ENCODE measurements around the gene DNAI2.

DNAI2 gene

DNA sequence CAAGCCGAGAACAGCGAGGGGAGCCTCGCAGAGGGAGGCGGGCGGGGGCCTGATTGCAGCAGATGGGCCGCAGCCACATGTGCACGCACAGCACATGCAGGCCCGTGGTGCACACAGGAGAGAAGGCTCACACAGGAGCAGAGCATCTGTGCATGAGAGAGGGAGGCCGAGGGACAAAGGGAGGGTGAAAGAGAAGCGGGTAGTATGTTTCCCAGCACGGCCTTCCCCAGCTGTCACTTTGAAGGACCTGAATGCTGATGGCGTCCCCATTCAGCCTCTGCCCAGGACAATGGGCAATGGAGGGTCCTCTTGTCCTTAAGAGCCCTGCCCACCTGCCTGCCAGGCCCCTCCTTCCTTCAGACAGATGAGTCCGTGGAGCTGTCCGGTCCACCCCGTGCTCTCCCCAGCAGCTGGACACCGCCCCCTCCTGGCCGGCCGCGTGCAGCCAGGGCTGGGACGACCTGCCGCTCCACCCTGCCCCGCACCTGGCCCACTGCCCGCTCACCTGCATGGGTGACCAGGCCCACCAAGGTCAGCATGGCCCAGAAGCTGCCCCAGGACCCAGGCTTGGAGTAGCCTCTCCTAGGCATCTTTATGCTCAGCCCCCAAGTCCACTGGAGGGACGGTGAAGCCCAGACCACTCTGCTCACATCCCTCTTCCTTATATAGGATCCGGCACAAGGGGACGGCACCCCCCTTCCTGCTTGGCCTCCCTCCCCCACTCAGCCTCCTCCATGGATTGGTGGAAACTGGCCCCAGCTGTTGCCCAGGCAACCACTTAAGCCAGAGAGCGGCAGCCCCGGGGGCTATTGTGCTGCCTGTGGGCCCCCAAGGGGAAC, 87.4 kb downstream of the DNAI2 start, which contains the start of gene BTBD17:
Gene BTBD17 (minus strand): TSS at position 639 of the 839 bp plus-strand sequence. CDS start 49 bp downstream, at position 590.
- peak; percentile 38 to 49 for DNase-seq (ENCODE audit: low read depth in 2 of 2)
- TF ChIP-seq, protein P1, sequence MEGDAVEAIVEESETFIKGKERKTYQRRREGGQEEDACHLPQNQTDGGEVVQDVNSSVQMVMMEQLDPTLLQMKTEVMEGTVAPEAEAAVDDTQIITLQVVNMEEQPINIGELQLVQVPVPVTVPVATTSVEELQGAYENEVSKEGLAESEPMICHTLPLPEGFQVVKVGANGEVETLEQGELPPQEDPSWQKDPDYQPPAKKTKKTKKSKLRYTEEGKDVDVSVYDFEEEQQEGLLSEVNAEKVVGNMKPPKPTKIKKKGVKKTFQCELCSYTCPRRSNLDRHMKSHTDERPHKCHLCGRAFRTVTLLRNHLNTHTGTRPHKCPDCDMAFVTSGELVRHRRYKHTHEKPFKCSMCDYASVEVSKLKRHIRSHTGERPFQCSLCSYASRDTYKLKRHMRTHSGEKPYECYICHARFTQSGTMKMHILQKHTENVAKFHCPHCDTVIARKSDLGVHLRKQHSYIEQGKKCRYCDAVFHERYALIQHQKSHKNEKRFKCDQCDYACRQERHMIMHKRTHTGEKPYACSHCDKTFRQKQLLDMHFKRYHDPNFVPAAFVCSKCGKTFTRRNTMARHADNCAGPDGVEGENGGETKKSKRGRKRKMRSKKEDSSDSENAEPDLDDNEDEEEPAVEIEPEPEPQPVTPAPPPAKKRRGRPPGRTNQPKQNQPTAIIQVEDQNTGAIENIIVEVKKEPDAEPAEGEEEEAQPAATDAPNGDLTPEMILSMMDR (IDR thresholded peaks at IDR 0.05; ENCODE audit: low read depth, low read length) = peak; percentile 60

DNA sequence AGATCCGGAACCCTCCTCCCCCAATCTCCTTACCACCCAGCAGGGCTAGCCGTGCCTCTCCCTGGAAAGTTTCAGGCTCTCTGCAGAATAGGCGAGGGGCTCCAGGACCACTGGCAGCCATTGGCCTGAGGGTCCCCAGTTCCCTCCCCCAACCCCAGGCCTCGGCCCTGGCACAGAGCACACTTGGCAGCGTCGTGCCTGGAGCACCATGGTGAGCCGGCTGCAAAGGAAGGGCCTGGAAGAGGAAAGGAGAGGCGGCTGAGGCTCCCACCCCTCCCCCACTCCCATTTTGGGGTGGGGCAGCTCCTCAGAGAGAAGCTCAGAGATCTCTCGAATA, 88.0 kb downstream of the DNAI2 start:
- no peak for DNase-seq (ENCODE audit: low read depth in 2 of 2)
- no peak overlapping the region for H3K4me3 ChIP-seq (replicated peaks in 1 of 2; ENCODE audit: low read depth in 2 of 2, low read length in 2 of 2)
- TF ChIP-seq, protein P1 (IDR thresholded peaks at IDR 0.05; ENCODE audit: low read depth, low read length) = no peak

More for the DNA sequence above, 87.4 kb downstream of the DNAI2 start, which contains the start of gene BTBD17:
- no peak within 1 kb of the TSS for H3K4me3 ChIP-seq (replicated peaks in 1 of 2; ENCODE audit: low read depth in 2 of 2, low read length in 2 of 2)

DNA sequence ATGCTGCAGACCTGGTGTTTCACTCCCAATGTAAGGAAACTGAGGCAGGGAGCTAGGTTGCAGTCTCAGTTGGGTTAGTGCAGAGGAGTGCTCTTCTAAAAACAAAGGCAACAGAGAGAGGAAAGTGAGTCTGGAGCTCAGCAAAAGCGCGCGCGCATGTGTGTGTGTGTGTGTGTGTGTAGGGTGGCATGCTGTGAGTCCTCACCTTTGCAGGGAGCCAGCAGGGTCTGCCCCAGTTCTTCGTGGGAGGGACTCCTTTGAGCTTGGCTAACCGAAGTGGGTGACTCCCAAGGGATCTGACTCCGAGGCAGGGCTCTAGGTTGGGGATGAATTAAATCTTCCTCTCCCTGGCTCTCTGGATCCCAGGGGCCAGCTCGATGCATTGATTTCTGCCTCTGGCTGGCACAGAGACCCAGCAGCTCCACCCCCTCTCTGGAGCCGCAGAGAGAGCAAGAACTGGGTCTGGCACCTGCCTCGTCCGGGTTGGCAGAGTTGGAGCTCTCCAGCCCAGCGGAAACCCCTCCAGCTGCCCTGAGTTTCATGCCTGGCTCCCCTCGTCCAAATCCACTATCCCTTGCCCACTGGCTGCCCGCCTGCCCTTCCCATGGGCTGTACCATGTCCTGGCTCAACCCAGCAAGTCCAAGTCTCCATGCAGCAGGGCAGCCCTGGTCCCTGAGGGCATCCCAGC, 88.9 kb downstream of the DNAI2 start:
- TF ChIP-seq, protein P1 (IDR thresholded peaks at IDR 0.05; ENCODE audit: low read depth, low read length) = no peak
- H3K4me3 ChIP-seq (replicated peaks in 1 of 2; ENCODE audit: low read depth in 2 of 2, low read length in 2 of 2) = no peak overlapping the region
- DNase-seq (ENCODE audit: low read depth in 2 of 2) = no peak

All from cardiac fibroblast (primary cell).